Suprapubic skin (tissue), 4 donors: Measurements from ENCODE around the gene SRF.

Source experiments
- CTCF ChIP-seq, 2 donors: fragments of 200-600 bp in 1 of 2; fragments of 450-650 bp in 1 of 2; sonication (generic) in 1 of 2; IDR thresholded peaks; one replicate each; pipeline ENCODE4 v1.5.1; 2016 to 2019; ENCODE audit warnings: antibody characterized with exemption in 2 of 2, mild to moderate bottlenecking in 1 of 2, moderate library complexity in 1 of 2
- POLR2A ChIP-seq, 2 donors: fragments of 450-650 bp; IDR thresholded peaks; one replicate each; pipeline ENCODE4 v1.6.1; 2017; ENCODE audit warnings: antibody characterized with exemption in 2 of 2, mild to moderate bottlenecking in 2 of 2, moderate library complexity in 2 of 2
- POLR2AphosphoS5 ChIP-seq, 3 donors: sonication (generic); formaldehyde crosslinking; IDR thresholded peaks; one replicate each; pipeline ENCODE4 v1.6.1; 2017; ENCODE audit warnings: antibody characterized with exemption in 3 of 3

- TF ChIP-seq CTCF (IDR thresholded peaks at IDR 0.05) = no peak
- TF ChIP-seq POLR2A (IDR thresholded peaks at IDR 0.05) = no peak
- no peak for TF ChIP-seq POLR2AphosphoS5 (IDR thresholded peaks at IDR 0.05)
Observed at GRCh38 chr6:43127180-43127579, 43.9 kb upstream of the SRF start.
